ENCODE measurements around the gene MEP1B.

- TF ChIP-seq CTCF (IDR thresholded peaks at IDR 0.05) (no peak), EZH2 (IDR thresholded peaks at IDR 0.05; ENCODE audit: borderline replicate concordance, insufficient read depth, low read depth, low read length, poor library complexity, severe bottlenecking) (no peak)
Observed at GRCh38 chr18:32242395-32242794, 52.6 kb downstream of the MEP1B start.

All from B cell (primary cell).